GM19351 (cell line): Measurements from ENCODE around the gene CAPN10.

Experiments used
- ATAC-seq: cut with Tn5 transposase; IDR thresholded peaks from one replicate; pipeline ENCODE4 v1.9.1; 2021; ENCODE audit warnings: mild to moderate bottlenecking, moderate library complexity; ENCODE audit not compliant: unreplicated experiment

Gene CAPN10

DNA sequence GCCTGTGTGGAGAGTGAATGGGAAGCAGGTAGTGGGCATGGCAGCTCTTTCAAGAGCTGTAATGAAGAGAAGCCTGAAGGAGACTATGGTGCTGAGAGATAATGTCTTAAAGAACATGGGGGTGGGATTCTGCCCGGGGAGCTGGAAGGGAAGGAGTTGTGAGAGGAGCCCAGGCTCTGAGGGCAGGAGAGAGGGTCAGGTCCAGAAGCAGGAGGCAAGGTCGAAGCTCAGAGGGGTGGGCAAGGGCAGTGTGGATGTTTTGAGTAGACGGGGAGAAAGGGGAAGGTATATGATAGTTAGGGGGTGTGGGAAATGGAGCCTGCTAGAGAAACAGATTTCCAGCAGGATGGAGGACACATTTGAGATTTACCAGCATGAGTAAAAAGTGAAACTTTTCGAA is 2.1 kb downstream of the CAPN10 start:
- ATAC-seq, result no peak

GRCh38 chr2:240589375-240589774 is 2.8 kb downstream of the CAPN10 start:
- no peak for ATAC-seq

GRCh38 chr2:240589850-240590525 is 3.5 kb downstream of the CAPN10 start:
- no peak for ATAC-seq

DNA sequence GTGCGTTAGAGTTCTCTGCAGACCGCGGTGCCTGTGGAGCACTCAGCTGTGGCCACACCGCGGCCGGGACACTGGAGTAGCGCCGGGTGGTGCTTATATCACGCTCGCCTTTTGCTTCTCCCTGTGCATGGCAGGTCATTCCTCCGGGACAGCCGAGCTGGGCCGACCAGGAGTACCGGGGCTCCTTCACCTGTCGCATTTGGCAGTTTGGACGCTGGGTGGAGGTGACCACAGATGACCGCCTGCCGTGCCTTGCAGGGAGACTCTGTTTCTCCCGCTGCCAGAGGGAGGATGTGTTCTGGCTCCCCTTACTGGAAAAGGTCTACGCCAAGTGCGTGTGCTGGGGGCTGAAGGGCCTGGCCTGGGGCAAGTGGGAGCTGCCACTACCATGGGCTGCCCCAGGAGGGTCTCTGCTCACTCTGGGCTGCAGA is 4.2 kb downstream of the CAPN10 start:
- no peak for ATAC-seq

GRCh38 chr2:240591226-240591625 is 4.7 kb downstream of the CAPN10 start:
- no peak for ATAC-seq

GRCh38 chr2:240591784-240592183 is 5.2 kb downstream of the CAPN10 start:
- no peak for ATAC-seq

GRCh38 chr2:240593026-240593702 is 6.6 kb downstream of the CAPN10 start:
- ATAC-seq, result no peak

DNA sequence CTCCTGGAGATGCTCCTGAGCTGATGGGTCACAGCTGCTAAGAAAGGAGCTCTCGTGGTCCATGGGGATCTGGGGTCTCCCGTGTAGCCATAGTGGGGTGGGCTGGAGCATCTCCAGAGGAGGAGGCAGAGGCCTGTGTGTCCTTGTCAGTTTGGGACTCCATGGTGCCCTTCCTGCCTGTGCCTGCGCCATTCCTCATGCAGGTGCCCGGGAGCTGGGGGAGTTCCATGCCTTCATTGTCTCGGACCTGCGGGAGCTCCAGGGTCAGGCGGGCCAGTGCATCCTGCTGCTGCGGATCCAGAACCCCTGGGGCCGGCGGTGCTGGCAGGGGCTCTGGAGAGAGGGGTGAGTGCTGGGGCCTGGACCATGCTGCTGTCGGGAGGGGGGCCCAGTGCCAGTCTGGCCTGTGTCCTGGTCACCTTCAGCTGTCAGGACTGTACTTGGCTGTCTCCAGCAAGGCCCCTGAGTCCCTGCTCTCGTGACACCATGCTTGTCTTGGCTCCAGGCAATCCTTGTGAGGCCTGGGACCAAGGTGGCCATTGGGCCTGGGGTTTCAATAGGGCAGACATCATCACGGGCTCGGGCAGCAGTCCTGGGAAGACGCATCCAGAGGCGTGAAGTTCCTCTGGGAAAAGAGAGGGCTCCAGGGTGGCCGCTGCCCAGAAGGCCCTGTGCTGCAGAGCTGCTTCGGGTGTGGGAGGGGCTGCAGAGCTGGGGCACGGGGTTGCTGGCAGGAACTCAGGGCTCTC is 7.3 kb downstream of the CAPN10 start:
- ATAC-seq, result no peak

DNA sequence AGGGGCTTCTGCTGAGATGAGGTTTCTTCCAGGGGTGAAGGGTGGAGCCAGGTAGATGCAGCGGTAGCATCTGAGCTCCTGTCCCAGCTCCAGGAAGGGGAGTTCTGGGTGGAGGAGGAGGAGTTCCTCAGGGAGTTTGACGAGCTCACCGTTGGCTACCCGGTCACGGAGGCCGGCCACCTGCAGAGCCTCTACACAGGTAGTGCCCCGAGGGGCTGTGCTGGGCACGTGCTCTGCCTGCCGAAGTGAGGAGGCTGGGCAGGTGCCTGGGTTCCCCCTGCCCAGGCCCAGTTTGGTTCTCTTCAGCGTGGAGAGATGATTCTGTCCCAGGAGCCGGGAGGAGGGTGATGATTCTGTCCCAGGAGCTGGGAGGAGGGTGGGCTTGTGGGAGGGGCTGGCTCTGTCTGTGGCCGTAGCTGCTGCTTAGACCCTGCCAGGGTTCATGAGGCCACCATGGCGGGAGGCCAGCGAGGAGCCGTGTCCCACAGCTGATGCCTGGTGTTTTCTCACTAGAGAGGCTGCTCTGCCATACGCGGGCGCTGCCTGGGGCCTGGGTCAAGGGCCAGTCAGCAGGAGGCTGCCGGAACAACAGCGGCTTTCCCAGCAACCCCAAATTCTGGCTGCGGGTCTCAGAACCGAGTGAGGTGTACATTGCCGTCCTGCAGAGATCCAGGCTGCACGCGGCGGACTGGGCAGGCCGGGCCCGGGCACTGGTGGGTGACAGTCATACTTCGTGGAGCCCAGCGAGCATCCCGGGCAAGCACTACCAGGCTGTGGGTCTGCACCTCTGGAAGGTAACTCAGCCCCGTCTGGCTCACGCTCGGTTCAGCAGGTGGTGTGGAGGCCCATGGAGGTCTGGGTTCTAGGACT is 8.2 kb downstream of the CAPN10 start:
- ATAC-seq, result no peak

- no peak for ATAC-seq
Observed at GRCh38 chr2:240595381-240596079, 9.0 kb downstream of the CAPN10 start.

DNA sequence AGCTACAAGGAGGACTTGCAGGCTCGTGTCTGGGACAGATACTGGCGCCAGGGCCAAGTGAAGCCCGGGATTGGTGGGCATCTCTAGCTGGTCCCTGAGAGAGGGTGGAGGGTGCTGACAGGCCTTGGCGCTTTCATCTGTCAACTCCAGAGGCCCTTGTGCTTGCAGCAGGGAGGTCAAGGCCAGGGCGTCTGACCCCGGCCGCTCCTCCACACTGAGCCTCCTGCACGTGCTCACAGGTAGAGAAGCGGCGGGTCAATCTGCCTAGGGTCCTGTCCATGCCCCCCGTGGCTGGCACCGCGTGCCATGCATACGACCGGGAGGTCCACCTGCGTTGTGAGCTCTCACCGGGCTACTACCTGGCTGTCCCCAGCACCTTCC is 9.5 kb downstream of the CAPN10 start:
- no peak for ATAC-seq

GRCh38 chr2:240596491-240596931 is 10.0 kb downstream of the CAPN10 start:
- ATAC-seq, result no peak

DNA sequence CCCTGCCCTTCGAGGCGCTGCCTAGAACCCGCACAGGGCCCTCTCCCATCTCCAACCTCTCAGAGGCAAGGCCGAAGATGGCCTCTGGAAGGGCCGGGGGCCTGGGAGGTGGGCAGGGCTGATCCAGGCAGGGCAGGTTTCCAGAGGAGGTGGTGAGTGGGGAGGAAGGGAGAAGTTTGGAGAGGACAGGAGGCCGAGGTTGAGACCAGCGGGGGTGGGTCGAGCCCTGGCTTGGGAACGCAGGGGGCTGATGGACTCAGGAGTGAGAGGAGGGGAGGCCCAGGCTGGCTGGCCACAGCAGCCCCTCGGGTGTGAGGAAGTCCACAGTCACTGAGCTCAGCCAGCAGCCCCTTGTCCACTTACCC is 10.5 kb downstream of the CAPN10 start:
- ATAC-seq, result no peak

GRCh38 chr2:240597419-240598181 is 11.1 kb downstream of the CAPN10 start:
- no peak for ATAC-seq

GRCh38 chr2:240598311-240598911 is 11.9 kb downstream of the CAPN10 start:
- no peak for ATAC-seq

- no peak for ATAC-seq
Observed at GRCh38 chr2:240599141-240599583, 12.6 kb downstream of the CAPN10 start.

GRCh38 chr2:240600451-240600961 is 14.0 kb downstream of the CAPN10 start:
- no peak for ATAC-seq

DNA sequence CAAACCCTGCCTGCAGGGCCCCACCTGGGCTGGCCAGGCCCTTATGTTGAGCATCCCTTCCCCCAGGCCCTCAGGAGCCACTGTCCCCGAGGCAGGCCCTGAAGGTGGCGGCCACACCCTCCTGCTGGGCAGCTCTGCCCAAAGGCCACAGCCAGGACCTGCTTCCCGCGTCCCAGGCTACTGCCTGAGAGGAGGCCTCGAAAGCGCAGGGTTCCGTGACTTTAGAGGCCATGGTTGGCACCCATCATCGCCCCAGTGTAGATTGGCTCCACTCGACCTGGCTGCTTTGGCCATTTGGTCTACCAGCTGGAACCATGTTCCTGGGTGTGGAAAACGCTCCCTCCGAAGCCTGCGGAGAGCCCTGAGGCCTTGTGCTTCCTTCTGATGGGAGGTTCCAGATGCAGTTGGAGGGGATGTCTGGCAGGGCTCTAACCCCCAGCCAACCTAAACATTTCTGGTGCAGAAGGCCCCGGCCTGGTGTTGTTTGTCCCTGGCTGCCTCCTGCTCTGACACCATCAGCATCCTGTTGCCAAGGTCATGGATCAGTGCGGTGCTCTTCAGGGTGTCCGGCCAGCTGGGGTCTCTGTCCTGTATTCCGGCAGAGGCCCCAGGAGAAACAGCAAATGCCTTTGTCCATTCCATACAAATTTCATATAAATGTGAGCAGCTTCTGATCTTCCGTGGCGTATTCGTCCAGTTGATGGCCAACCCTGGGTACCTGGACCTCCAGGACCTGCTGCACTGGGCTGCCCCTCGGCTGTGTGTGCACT is 14.7 kb downstream of the CAPN10 start:
- no peak for ATAC-seq
